Activated CD4-positive, CD25-positive, alpha-beta regulatory T cell (primary cell): ENCODE measurements around the gene RAB36.

ENCODE experiments used
- DNase-seq, 4 experiments: peaks; one replicate each; lab custom pipeline; 2025; lab: John Stamatoyannopoulos, UW

The RAB36 gene

GRCh38 chr22:23137905-23138561 lies 7.2 kb upstream of the RAB36 start:
- peak in 1 of 4 experiments; percentile 5 for DNase-seq

GRCh38 chr22:23138584-23139435 lies 6.5 kb upstream of the RAB36 start:
- no peak for DNase-seq

GRCh38 chr22:23140385-23140784 lies 4.9 kb upstream of the RAB36 start:
- no peak for DNase-seq

DNA sequence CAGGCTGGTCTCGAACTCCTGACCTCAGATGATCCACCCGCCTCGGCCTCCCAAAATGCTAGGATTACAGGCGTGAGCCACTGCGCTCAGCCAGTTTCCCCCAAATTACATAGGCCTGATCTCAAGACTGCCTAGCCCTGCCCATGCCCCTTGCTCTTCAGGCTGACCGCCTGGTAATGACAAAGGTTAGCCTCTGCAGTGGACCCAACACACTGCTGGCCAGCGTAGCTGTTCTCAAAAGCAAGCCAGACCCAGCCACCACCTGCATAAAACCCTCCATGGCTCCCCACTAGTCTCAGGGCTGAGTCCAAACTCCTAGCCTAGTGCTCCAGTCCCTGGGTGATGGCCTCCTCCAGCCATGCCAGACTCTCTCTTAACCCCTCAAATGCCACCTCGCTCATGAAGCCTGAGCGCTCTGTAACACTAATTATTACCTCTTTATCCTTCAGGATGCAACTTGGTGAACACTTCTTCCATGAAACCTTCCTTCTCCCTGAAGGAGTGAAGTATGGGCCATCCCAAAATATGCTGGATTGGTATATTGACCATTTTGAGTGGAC lies 2.7 kb upstream of the RAB36 start:
- DNase-seq = no peak

- no peak for DNase-seq
Measured at GRCh38 chr22:23143119-23143518, 2.2 kb upstream of the RAB36 start.

- DNase-seq = no peak
Measured at GRCh38 chr22:23144432-23144831, 845 bp upstream of the RAB36 start.

- DNase-seq = no peak
Measured at GRCh38 chr22:23145878-23146470, 697 bp downstream of the RAB36 start.

DNA sequence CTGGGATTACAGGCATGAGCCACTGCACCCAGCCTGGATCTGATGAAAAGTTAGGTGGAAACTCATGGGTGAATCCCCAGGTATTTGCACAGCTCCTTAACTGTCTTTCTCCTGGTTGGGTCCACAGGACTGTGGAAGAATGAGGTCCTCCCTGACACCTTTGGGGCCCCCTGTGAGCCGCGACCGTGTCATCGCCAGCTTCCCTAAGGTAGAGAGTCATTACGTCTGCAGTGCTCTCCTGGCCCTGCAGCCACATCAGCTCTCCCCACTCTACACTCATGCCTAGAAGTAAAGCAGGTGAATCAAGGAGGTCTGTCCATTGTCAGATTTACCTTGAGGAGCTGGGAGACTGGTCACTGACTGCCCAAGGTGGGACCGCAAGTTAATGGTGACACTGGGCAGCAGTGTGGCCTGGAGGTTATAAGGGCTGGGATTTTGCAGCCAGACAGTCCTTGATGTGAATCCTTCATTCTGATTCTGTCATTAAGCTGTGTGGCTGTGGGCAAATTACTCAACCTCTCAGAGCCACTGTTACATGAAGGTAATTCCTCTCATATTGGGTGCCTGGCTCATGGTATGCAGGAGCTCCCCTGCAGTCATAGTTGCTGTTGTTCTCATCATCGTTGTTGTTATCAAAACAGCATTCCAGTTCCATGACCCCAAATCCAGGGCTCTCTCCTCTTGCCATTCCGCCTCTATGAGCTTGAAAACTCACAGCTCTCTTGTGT lies 1.4 kb downstream of the RAB36 start:
- DNase-seq = no peak

GRCh38 chr22:23147617-23148387 lies 2.5 kb downstream of the RAB36 start:
- no peak for DNase-seq

- no peak for DNase-seq
Measured at GRCh38 chr22:23149743-23150238, 4.5 kb downstream of the RAB36 start.

GRCh38 chr22:23150762-23151161 lies 5.5 kb downstream of the RAB36 start:
- no peak for DNase-seq

DNA sequence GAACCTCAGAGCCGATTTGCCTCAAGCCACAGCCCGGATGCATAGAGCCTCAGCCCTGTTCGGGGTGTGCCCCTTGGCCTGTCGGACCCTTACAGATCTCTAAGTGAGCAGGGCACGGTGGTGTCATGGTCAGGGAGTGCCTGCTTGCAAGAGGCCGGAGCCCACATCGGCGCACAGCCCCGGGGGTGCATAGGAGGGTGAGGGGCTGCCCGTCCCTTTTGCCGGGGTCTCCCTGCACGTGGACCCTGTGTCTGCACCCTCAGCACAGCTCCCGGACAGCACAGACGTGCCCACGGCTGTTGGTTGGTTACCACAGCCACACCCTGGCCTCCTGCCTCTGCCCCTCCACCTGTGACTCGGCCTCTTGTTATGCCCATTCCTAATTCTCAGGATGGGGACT lies 6.5 kb downstream of the RAB36 start:
- DNase-seq = no peak

GRCh38 chr22:23152238-23153114 lies 7.2 kb downstream of the RAB36 start:
- DNase-seq = no peak

- DNase-seq = no peak
Measured at GRCh38 chr22:23153994-23154393, 8.7 kb downstream of the RAB36 start.

DNA sequence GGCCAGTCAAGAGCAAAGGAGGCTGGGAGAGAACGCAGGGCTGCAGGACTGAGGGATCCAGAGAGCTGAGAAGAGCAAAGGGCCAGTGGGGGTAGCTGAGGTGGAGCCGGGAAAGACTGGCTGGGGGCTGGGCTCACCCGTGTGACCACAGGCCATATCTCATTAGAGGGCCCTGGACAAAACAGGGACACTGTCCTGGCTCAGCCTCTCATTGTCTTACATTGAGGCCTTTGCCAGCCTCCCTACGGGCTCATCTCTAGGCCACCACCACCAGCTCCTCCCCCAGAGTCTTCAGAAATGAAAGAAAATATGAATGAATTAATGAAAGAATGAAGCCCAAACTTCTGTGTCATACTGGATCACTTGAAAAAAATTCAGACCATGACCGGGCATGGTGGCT lies 9.2 kb downstream of the RAB36 start:
- no peak for DNase-seq

DNA sequence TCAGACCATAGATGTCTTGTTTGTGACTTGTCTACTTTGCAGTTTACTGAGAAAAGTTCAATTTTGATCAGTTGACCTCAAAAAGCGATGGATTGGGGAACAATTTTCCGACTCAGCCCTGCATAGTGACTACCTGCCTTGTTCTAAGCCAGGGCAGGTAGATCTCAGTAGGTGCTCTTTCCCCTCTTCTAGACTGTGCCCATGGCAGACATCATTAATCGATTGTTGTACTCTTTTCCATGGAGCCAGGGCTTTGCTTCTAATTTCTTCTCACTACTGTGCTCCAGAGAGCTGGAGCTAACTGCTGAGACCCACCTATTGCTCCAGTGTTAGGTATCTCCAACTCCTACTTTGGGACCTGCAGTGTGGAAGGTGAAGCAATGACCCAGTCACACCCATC lies 9.9 kb downstream of the RAB36 start:
- no peak for DNase-seq

DNA sequence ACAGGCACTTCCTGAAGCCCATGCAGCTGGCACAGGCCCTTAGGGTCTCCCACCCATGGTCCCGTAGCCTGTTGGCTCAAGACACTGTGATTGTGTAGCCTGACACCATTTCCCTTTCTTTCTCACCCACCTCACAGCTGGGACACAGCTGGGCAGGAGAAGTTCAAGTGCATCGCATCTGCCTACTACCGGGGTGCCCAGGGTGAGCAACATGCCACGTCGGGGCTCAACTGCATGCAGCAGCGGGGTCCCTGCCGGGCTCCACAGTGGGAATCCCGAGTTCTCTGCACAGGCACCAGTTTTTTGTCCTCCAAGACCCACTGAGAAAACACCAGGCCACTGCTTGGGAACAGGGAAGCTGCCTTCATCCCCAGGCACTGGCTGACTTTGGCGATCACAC lies 10.6 kb downstream of the RAB36 start:
- no peak for DNase-seq

GRCh38 chr22:23156286-23156685 lies 11.0 kb downstream of the RAB36 start:
- no peak for DNase-seq

DNA sequence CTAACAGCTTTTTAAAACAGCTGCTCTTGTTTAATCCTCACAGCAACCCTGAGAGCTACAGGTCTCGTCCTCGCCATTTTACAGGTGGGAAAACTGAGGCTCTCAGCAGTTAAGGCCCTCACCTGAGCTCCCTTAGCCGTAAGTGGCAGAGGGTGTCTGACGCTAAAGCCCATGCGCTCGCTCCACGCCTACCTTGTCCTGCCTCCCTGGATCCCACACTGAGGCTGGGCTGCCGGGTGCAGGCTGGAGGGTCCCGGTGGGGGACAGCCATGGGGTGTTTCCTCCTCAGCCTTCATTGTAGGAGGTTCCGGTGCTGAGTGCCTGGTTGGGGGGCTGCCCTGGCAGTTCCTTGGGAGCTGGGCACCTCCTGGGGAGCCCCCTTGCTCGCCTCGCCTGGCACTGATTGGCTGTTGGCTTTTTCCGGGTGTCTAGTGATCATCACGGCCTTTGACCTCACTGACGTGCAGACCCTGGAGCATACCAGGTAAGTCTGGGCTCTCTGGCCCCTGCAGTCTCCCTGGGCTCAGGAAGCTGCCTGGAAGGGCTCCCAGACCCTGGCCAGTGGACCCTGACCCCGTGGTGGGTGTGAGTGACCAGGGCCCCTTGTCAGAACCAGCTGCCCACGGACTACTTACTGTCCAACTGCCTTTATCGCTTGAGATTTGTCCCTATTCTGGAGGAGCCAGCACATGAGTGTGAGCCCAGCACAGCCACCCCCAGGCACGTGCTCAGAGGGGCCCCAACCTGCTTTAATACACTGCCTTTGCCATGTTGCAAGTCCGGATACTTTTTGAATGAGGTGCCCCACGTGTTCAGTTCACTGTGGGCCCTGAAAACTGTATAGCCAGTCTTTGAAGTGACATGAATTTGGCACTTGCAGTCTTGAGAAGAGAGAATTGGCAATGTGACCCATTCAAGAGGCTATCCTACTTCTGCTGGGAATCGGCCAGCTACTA lies 12.6 kb downstream of the RAB36 start:
- DNase-seq = no peak
